GM12878 (cell line): ENCODE measurements around the gene NEK1. TPM values are rescaled to one million over a fixed set of nuclear protein-coding genes. Genes with fewer than 3 reads are reported as not detected.

ENCODE experiments used
- BACH1 ChIP-seq: fragments of 450-650 bp; IDR thresholded peaks from 2 replicates; pipeline ENCODE4 v1.6.1; 2017; ENCODE audit warnings: mild to moderate bottlenecking, borderline replicate concordance
- CEBPB ChIP-seq, 2 experiments: fragments of 150-350 bp in 1 of 2; IDR thresholded peaks; 2 replicates each; pipeline ENCODE4 v1.6.1; 2012 to 2014; ENCODE audit warnings: low read depth in 2 of 2, low read length in 2 of 2, borderline replicate concordance in 1 of 2, inconsistent platforms in 1 of 2
- EED ChIP-seq: sonication (generic); IDR thresholded peaks from 2 replicates; pipeline ENCODE4 v1.6.1; 2016; ENCODE audit warnings: antibody characterized with exemption, low read depth
- EP300 ChIP-seq, 2 experiments: fragments of 150-350 bp in 1 of 2; IDR thresholded peaks; 2 replicates each; pipeline ENCODE4 v1.6.1; 2011 to 2012; ENCODE audit warnings: low read depth in 2 of 2, low read length in 2 of 2, borderline replicate concordance in 1 of 2, improper control_type of control experiment in 1 of 2, inconsistent platforms in 1 of 2; ENCODE audit not compliant: control insufficient read depth in 1 of 2
- ESRRA ChIP-seq: IDR thresholded peaks from 2 replicates; pipeline ENCODE4 v1.6.1; 2012; ENCODE audit warnings: mild to moderate bottlenecking, low read length, improper control_type of control experiment
- ETV6 ChIP-seq, 2 experiments: fragments of 450-650 bp in 1 of 2; IDR thresholded peaks in 1 of 2; conservative IDR thresholded peaks in 1 of 2; 2 replicates each; pipeline ENCODE4 v1.6.1; 2014; ENCODE audit warnings: antibody characterized with exemption in 1 of 2, borderline replicate concordance in 1 of 2, low read depth in 1 of 2, mild to moderate bottlenecking in 1 of 2, moderate library complexity in 1 of 2
- EZH2 ChIP-seq: IDR thresholded peaks from 2 replicates; pipeline ENCODE4 v1.6.1; 2012; ENCODE audit warnings: low read depth, mild to moderate bottlenecking, control low read depth, inconsistent platforms, low read length, borderline replicate concordance; ENCODE audit not compliant: control insufficient read depth
- GABPA ChIP-seq: IDR thresholded peaks from 2 replicates; pipeline ENCODE4 v1.6.1; 2014; ENCODE audit warnings: antibody characterized with exemption, low read depth, mild to moderate bottlenecking, inconsistent platforms
- HCFC1 ChIP-seq: fragments of 150-350 bp; IDR thresholded peaks from 2 replicates; pipeline ENCODE4 v1.6.1; 2014; ENCODE audit warnings: low read length
- HDAC6 ChIP-seq: fragments of 200-600 bp; sonication (generic); IDR thresholded peaks from one replicate; pipeline ENCODE4 v1.8.0; 2017; ENCODE audit warnings: antibody characterized with exemption; ENCODE audit not compliant: unreplicated experiment
- NFYA ChIP-seq: IDR thresholded peaks from 2 replicates; pipeline ENCODE4 v1.6.1; 2011; ENCODE audit warnings: low read depth, mild to moderate bottlenecking, low read length, improper control_type of control experiment, borderline replicate concordance
- NR2F1 ChIP-seq: fragments of 450-650 bp; conservative IDR thresholded peaks from 2 replicates; pipeline ENCODE4 v1.6.1; 2017; ENCODE audit warnings: mild to moderate bottlenecking
- RAD21 ChIP-seq: IDR thresholded peaks from 2 replicates; pipeline ENCODE4 v1.6.1; 2011; ENCODE audit warnings: mild to moderate bottlenecking, low read depth, low read length, moderate library complexity; ENCODE audit not compliant: insufficient read depth
- RFX5 ChIP-seq: IDR thresholded peaks from 2 replicates; pipeline ENCODE4 v1.6.1; 2011; ENCODE audit warnings: low read depth, low read length, improper control_type of control experiment
- SMARCA5 ChIP-seq: fragments of 450-650 bp; IDR thresholded peaks from 2 replicates; pipeline ENCODE4 v1.6.1; 2017; ENCODE audit warnings: mild to moderate bottlenecking
- SREBF1 ChIP-seq: IDR thresholded peaks from 2 replicates; pipeline ENCODE4 v1.6.1; 2012; ENCODE audit warnings: mild to moderate bottlenecking, low read length
- SUZ12 ChIP-seq: fragments of 200-600 bp; sonication (generic); IDR thresholded peaks from one replicate; pipeline ENCODE4 v1.6.1; 2018; ENCODE audit warnings: antibody characterized with exemption, mild to moderate bottlenecking; ENCODE audit not compliant: unreplicated experiment
- TARDBP ChIP-seq: IDR thresholded peaks from 2 replicates; pipeline ENCODE4 v1.6.1; 2016; ENCODE audit warnings: borderline replicate concordance
- ZNF24 ChIP-seq: fragments of 450-650 bp; IDR thresholded peaks from 2 replicates; pipeline ENCODE4 v1.6.1; 2017; ENCODE audit warnings: antibody characterized with exemption, mild to moderate bottlenecking
- polyA plus RNA-seq, 11 experiments: library from polyadenylated mRNA; depleted of rRNA in 4 of 11; unstranded in 6 of 11; stranded (reverse) in 5 of 11; fragments of >200 nt; fragmentation: Nextera tagmentation in 4 of 11; fragmentation: Illumina TruSeq in 1 of 11; extraction: Ambion mirVana in 4 of 11; extraction: Trizol in 1 of 11; gene quantifications; 1 replicate in 1 of 11; 2 replicates in 10 of 11; pipeline versions ENCODE4 v1.2.1 to v1.2.3, GENCODE V29; 2011 to 2016; ENCODE audit warnings: inconsistent platforms in 2 of 11, missing spikeins in 2 of 11, low read depth in 1 of 11
- total RNA-seq, 4 experiments: library from RNA; depleted of rRNA in 3 of 4; stranded (reverse); fragments of >200 nt in 3 of 4; fragmentation: Illumina TruSeq in 1 of 4; extraction: Trizol in 1 of 4; gene quantifications; 2 replicates each; pipeline versions ENCODE4 v1.2.1 to v1.2.3, GENCODE V29; 2013 to 2021
- TF ChIP-seq, protein P1 (sequence below): fragments of 450-650 bp; IDR thresholded peaks from 2 replicates; pipeline ENCODE4 v1.6.1; 2017; ENCODE audit warnings: mild to moderate bottlenecking
- TF ChIP-seq, protein P2 (sequence below): IDR thresholded peaks from 2 replicates; pipeline ENCODE4 v1.6.1; 2012; ENCODE audit warnings: low read depth, low read length, improper control_type of control experiment
- TF ChIP-seq, protein P3 (sequence below): IDR thresholded peaks from 2 replicates; pipeline ENCODE4 v1.6.1; 2012; ENCODE audit warnings: improper control_type of control experiment, low read depth, low read length; ENCODE audit not compliant: insufficient replicate concordance

NEK1 gene
- total and polyA plus RNA-seq, 10 of the 15 experiments (the other 5 are each of a cell fraction or from before 2014, with no cell fraction given) = 4.9 to 16.1 (median 7.5) TPM

DNA sequence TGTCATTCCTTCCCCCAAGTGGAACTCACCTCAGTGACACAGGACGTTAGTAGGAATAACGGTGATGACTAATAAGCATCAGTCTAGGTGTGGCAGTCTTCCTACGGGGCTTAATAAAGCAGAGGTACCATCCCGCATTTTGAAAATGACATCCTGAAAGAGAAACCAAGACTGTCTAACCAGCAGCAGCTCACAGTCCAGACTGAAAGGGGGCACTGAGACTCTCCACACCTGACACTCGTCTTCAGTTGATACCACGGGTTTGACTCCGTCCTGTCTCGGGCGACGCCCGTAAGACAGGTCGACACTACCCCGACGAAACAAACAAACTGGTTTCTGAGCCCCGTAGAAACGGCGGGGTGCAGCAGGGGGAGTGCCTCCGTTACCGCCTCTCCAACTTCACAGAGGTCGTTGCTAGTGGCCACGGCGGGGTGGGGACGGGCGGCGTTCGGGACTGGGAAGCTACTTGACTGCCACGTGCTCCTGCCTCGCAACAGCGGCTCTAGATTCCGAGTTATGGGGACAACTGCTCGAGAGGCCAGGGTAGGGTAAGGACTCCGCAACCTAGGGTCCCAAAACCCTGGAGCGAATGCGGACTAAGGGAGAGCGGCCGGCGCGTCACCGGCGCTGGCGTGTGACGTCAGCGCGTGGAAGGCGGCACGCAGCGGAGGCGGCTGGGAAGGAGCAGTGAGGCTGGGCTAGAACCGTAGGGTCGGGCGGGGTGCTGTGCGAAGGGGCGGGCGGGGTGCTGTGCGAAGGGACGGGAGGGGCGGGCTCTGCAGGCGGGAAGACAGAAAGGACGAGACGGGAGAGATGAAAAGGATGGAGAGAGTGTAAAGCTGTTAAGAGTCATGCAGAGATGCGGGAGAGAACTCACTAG lies at the start of gene NEK1 (continued):
- TF ChIP-seq RAD21 = no peak
- TF ChIP-seq, protein P1, sequence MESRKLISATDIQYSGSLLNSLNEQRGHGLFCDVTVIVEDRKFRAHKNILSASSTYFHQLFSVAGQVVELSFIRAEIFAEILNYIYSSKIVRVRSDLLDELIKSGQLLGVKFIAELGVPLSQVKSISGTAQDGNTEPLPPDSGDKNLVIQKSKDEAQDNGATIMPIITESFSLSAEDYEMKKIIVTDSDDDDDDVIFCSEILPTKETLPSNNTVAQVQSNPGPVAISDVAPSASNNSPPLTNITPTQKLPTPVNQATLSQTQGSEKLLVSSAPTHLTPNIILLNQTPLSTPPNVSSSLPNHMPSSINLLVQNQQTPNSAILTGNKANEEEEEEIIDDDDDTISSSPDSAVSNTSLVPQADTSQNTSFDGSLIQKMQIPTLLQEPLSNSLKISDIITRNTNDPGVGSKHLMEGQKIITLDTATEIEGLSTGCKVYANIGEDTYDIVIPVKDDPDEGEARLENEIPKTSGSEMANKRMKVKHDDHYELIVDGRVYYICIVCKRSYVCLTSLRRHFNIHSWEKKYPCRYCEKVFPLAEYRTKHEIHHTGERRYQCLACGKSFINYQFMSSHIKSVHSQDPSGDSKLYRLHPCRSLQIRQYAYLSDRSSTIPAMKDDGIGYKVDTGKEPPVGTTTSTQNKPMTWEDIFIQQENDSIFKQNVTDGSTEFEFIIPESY = no peak
- TF ChIP-seq HCFC1 = peak; percentile 34
- peak; percentile 60; the same call in 1 of the 2 replicates for TF ChIP-seq SMARCA5
- no peak for TF ChIP-seq GABPA
- no peak for TF ChIP-seq NFYA
- no peak for TF ChIP-seq SREBF1
- TF ChIP-seq CEBPB (IDR thresholded peaks at IDR 0.05; ENCODE audit: borderline replicate concordance in 1 of 2, low read depth in 2 of 2, low read length in 2 of 2) = no peak
- TF ChIP-seq TARDBP = no peak; the same call in 1 of the 2 replicates
- TF ChIP-seq, protein P2, sequence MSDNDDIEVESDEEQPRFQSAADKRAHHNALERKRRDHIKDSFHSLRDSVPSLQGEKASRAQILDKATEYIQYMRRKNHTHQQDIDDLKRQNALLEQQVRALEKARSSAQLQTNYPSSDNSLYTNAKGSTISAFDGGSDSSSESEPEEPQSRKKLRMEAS = peak; percentile 71
- no peak for TF ChIP-seq HDAC6
- TF ChIP-seq NR2F1 = peak; percentile 53; the same call in 1 of the 2 replicates
- no peak for TF ChIP-seq ETV6 (conservative IDR thresholded peaks at IDR 0.05 in 1 of 2, IDR thresholded peaks at IDR 0.05 in 1 of 2; ENCODE audit: borderline replicate concordance in 1 of 2, low read depth in 1 of 2)
- TF ChIP-seq SUZ12 = no peak
- TF ChIP-seq RFX5 = peak; percentile 18; the same call in 1 of the 2 replicates
- no peak for TF ChIP-seq EZH2
- TF ChIP-seq BACH1 = no peak
- TF ChIP-seq ZNF24 = no peak
- TF ChIP-seq ESRRA = no peak
- TF ChIP-seq EP300 (IDR thresholded peaks at IDR 0.05; ENCODE audit: borderline replicate concordance in 1 of 2, control insufficient read depth in 1 of 2, low read depth in 2 of 2, low read length in 2 of 2) = no peak
- no peak for TF ChIP-seq EED
- TF ChIP-seq, protein P3, sequence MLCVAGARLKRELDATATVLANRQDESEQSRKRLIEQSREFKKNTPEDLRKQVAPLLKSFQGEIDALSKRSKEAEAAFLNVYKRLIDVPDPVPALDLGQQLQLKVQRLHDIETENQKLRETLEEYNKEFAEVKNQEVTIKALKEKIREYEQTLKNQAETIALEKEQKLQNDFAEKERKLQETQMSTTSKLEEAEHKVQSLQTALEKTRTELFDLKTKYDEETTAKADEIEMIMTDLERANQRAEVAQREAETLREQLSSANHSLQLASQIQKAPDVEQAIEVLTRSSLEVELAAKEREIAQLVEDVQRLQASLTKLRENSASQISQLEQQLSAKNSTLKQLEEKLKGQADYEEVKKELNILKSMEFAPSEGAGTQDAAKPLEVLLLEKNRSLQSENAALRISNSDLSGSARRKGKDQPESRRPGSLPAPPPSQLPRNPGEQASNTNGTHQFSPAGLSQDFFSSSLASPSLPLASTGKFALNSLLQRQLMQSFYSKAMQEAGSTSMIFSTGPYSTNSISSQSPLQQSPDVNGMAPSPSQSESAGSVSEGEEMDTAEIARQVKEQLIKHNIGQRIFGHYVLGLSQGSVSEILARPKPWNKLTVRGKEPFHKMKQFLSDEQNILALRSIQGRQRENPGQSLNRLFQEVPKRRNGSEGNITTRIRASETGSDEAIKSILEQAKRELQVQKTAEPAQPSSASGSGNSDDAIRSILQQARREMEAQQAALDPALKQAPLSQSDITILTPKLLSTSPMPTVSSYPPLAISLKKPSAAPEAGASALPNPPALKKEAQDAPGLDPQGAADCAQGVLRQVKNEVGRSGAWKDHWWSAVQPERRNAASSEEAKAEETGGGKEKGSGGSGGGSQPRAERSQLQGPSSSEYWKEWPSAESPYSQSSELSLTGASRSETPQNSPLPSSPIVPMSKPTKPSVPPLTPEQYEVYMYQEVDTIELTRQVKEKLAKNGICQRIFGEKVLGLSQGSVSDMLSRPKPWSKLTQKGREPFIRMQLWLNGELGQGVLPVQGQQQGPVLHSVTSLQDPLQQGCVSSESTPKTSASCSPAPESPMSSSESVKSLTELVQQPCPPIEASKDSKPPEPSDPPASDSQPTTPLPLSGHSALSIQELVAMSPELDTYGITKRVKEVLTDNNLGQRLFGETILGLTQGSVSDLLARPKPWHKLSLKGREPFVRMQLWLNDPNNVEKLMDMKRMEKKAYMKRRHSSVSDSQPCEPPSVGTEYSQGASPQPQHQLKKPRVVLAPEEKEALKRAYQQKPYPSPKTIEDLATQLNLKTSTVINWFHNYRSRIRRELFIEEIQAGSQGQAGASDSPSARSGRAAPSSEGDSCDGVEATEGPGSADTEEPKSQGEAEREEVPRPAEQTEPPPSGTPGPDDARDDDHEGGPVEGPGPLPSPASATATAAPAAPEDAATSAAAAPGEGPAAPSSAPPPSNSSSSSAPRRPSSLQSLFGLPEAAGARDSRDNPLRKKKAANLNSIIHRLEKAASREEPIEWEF = no peak
